Dermis blood vessel endothelial cell (primary cell): ENCODE data around the gene NFKBIE. TPM values are rescaled to one million over a fixed set of nuclear protein-coding genes. Genes with fewer than 3 reads are reported as not detected.

Experiments used
- DNase-seq: peaks from one replicate; pipeline ENCODE4 v3.0.0; 2010
- total RNA-seq: library from RNA; depleted of rRNA; stranded (reverse); fragments of >200 nt; gene quantifications from 2 replicates; pipeline ENCODE4 v1.2.3, GENCODE V29; 2014

Gene NFKBIE
- total RNA-seq, 1 donor from 2014 or later = 41.7 TPM

DNA sequence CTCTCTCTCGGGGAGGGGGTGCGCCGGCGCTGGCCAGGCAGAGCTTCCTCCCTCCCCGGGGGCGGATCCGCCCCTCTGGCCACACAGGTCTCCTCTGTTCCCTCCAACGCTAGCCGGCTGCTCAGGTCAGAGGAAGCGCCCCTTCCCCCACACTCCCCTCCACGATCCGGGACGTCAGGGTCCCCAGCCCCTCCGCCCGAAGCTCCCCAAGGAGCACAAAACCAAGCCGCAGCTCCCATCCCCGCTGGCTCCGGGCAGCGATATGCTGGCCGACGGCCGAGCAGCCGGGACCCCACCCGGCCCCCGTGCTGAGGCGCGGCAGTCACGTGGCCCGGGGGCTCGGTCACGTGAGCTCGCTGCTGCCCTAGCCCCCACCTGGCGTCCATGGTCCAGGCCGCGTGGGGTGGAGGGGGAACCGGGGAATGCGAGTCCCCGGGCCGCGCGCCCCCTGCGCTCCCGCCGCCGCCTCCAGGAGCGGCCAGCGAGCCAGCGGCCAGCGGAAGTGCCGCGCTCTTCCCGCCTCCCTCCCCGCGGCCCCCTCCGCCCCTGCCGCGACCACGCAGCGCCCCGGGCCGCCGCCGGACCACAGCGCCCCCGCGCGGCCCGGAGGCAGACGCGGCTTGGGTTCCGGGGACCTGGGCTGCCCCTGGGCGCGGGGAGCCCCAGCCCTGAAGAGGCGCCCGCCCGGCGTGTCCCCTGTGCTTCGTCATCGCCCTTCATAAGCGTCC, 8.2 kb downstream of the NFKBIE start, which contains the start of gene SLC35B2:
TSS of gene SLC35B2 (minus strand) at position 504 of the 728 bp plus-strand sequence. CDS start at position 386, 118 bp downstream.
- DNase-seq = peak; percentile 75

DNA sequence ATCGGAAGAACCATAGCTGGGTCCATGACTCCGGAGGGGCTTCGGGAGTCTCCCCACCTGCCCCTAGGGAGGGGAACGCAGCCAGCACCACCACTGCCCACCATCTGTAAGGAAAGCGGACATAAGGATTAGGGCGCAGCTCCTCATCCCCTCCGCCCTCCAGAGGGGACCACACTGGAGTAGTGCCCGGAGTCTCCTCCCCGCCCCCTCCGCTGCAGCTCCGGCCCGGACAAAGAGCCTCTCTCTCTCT, 8.7 kb downstream of the NFKBIE start:
- no peak for DNase-seq

DNA sequence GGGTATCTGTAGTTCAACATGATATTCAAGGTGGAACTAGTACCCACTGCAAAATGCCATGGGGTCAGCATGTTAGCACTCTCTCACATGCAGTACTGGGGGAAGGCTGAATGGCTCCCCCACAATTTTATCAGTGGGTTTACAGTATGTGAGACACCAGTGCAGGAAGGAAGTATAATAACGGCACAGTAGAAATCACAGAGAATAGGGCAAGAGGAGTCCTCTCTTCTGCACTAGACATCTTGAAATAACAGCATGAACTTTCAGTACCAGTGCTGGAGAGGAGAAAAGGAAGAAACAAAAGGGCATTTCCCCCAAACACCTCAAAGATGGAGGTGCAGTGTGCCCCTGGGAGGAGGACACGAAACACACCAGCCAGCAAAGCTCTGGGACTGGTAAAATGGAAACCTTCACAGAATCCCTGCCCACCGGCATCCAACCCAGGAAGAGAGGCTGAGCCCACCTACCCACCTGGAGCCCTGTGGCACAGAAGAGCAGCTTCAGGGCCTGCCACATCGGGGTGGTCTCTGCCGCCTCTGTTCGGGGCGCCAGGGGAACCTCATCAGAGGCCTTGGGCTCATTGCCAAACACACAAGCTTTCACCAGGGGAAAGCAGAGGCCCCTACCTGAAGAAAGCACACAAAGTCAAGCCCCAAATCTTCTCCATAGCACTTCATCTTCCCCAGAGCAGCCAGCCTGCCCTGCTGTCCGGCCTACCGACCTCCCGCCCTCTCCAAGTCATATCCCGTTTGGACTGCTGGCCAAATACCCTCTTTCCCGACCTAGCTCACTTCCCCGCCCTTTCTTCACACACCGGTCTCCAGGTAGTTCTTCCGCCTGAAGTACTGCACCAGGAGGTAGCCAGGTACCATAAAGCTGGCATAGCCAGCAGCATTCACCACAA, 9.2 kb downstream of the NFKBIE start:
- DNase-seq = peak; percentile 47

GRCh38 chr6:44255105-44255808, 10.1 kb downstream of the NFKBIE start:
- no peak for DNase-seq

DNA sequence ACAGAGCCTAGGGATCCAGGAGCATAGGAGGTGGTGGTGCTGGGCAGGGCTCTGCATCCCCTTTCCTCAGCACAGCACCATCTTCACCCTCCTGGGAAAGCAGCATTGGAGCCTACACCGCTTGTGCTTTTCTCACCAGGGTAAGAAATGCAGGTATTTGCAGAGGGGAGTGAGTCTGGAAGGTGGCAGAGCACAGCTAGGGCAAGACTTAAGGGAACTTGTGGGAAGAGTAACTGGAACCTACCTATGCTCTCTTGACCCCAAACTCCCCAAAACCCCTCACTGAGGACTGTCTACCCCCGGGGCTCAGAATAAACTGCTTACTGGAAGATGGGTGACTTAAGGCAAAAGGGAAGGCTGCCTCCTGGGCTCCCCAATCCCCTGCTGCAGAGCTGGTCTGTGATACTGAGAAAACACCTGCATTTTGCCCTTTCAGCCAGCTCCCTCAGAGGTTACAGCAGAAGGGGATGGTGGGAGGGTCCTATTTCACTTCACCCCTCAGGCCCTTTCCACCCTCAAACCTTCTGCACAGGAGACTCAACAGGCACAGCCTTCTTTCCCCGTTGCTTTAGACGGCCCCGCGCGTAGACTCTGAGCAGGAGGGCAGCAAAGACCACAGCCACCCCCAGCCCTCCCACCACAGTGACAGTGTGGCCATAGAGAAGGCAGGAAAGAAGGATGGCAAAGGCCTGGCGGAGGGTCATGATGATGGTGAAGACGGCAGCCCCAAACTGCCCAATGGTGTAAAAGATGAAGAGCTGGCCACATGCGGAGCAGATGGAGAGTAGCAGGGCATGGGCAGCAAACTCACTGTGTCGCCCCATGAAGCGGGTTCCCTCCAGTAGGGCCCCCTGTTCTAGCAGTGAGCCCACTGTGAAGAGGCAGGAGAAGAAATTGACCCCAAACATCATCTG, 10.9 kb downstream of the NFKBIE start:
- no peak for DNase-seq

- peak; percentile 66 for DNase-seq
Observed at GRCh38 chr6:44253307-44254101, 11.8 kb downstream of the NFKBIE start.

- DNase-seq = no peak
Observed at GRCh38 chr6:44251576-44252524, 13.5 kb downstream of the NFKBIE start.

DNA sequence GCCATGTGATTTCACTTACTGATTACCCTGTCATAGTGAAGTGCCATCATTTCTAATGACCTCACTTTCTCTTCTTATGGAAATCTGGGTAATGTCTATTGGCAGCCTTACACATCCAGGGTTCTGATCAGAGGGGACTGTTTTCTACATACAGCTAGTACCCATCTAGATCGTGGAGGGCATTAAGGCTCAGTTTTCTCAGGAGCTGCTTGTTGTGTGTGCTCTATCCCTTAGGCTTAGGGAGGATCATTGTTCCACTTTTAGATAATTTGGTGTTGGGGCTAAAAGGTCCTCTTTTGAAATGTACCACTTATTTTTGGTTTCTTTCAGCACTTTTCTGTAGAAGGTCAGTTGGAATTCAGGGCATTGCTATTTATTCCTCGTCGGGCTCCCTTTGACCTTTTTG, 14.6 kb downstream of the NFKBIE start:
- no peak for DNase-seq

GRCh38 chr6:44250067-44250717, 15.2 kb downstream of the NFKBIE start:
- DNase-seq = no peak

- DNase-seq = no peak
Observed at GRCh38 chr6:44249082-44249748, 16.1 kb downstream of the NFKBIE start.

GRCh38 chr6:44248579-44248978, 16.8 kb downstream of the NFKBIE start:
- DNase-seq = no peak

GRCh38 chr6:44247338-44248302, 17.7 kb downstream of the NFKBIE start:
- DNase-seq = peak; percentile 72

DNA sequence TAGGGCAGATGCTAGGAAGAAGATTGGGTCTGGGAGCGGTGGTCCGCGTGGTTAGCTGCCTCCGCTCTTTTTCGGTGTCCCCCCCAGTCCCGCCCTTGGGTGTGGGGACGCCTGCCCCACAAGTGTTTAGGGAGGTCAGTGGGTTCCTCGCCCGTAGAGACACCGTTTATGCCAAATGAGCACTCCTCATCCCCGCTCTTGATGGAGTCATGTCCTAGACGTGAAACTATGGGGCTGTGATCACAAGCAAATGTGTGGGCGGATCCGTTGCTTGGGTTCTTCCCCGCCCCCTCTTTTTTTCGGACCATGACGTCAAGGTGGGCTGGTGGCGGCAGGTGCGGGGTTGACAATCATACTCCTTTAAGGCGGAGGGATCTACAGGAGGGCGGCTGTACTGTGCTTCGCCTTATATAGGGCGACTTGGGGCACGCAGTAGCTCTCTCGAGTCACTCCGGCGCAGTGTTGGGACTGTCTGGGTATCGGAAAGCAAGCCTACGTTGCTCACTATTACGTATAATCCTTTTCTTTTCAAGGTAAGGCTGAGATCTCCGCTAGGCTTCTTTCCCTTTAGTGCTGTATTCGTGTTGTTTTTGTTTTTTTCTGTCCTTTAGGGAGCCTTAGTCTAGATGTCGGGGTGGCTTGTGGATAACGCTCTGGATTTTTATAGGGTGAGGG, 18.6 kb downstream of the NFKBIE start, which contains the start of gene HSP90AB1:
TSS of gene HSP90AB1 (plus strand) at position 439 of the 675 bp plus-strand sequence. CDS start 1,529 bp downstream, outside the sequence.
- peak; percentile 98 for DNase-seq

DNA sequence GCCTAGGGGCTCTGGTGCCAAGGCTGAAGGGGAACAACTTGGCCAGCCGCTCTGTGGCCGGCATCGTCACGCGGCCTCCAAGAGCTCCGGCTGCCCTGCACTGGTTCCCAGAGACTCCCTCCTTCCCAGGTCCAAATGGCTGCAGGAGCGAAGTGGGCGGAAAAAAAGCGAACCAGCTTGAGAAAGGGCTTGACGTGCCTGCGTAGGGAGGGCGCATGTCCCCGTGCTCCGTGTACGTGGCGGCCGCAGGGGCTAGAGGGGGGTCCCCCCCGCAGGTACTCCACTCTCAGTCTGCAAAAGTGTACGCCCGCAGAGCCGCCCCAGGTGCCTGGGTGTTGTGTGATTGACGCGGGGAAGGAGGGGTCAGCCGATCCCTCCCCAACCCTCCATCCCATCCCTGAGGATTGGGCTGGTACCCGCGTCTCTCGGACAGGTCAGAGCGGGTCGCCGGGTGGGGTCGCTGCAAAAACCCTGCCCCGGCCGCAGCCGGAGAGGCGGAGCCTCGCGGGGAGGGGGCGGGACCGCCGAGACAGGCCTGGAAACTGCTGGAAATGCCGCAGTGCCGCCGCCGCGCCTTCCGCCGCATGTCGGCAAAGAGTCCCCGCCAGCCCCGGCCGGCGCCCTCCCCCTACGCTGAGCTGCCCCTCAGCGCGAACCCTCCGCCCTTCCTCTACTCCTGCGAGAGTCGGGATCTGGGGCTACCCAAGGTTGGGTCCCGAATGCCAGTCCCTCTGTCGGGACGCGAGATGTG, 19.3 kb downstream of the NFKBIE start:
- DNase-seq = peak; percentile 89

DNA sequence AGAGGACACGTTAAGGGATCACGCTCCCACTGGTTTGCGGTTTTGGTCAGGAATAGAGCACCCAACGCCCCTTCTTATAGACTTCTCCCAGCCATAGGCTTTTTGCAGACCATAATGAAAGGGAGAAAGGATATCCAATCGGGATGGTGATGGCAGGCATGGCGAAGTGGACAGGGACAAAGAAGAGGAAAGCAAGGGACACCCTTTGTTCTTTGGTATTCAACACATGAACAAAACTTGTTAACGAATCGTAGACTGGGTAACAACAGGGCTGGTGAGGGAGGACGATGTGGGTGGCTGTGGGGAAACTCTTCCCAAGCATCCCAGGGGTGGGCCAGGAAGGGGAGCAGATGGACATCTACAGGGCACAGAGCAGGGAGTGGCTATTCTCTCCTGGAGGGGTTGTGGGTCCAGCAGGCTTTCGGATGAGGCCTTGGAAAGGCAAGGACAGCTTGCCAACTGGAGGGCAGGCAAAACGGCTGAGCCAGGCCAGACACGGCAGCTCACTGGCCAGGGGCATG, 19.9 kb downstream of the NFKBIE start:
- DNase-seq = no peak

DNA sequence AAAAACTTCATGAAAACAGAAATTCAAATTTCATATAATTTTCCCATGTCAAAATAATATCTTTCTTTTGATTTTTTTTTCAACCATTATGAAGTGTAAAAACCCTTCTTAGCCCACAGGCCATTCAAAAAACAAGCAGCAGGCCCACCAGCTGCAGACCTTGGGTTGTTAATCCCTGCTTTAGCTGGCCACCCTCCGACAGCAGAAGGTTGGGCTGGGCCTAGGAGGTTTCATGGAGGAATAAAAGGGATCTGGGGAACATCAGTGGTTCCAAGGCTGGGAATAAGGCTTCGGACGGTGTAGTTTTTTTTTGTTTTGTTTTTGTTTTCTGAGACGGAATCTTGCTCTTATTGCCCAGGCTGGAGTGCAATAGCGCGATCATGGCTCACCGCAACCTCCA, 22.0 kb downstream of the NFKBIE start:
- DNase-seq = no peak
